Gastrocnemius medialis (tissue), 4 donors: ENCODE measurements around the gene SYPL1.

Experiments used
- POLR2A ChIP-seq, 2 donors: fragments of 450-650 bp; IDR thresholded peaks; one replicate each; pipeline ENCODE4 v1.6.1; 2017; ENCODE audit warnings: antibody characterized with exemption in 2 of 2, mild to moderate bottlenecking in 2 of 2, moderate library complexity in 2 of 2
- TF ChIP-seq, protein P1 (sequence below), 5 experiments: fragments of 450-650 bp in 3 of 5; fragments of 200-600 bp in 2 of 5; sonication (generic) in 2 of 5; IDR thresholded peaks in 4 of 5; conservative IDR thresholded peaks in 1 of 5; 1 replicate in 4 of 5; 2 replicates in 1 of 5; pipeline ENCODE4 v1.5.1; 2016 to 2019; ENCODE audit warnings: antibody characterized with exemption in 5 of 5, mild to moderate bottlenecking in 3 of 5, moderate library complexity in 3 of 5

DNA sequence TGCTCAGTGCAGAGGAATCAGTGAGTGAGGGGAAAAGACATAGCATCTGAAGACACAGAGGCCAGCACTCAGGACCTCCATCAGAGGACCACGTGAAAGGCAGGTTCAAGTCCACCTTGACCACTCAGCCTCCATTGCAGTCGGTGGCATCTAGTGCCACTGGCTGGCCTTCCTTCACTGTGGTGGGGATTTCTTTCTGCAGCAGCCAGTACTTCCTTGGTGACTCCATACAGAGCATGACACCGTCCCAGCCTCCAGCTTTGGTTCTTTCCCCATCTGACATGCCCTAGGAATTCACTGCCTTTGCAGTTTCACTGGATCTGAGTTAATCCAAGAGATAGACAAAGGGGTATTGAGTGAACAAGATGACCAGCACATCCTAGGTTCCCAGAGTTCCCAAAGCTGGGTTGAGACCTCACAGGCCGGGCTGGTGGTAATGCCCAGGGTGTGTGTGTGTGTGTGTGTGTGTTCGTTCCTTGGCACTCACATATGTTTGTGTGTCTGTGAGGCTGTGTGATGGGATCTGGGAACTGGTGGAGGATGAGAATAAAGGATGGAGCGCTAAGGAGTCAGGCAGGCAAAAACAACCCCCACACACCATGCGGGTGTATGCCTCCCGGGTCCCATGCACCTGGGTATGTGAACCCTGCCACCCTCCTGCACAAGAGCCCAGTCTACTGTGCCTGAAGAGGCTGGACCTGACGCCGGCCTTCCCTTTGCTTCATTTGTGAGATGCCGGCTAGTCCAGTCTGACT is 57.8 kb downstream of the SYPL1 start:
- TF ChIP-seq, protein P1, sequence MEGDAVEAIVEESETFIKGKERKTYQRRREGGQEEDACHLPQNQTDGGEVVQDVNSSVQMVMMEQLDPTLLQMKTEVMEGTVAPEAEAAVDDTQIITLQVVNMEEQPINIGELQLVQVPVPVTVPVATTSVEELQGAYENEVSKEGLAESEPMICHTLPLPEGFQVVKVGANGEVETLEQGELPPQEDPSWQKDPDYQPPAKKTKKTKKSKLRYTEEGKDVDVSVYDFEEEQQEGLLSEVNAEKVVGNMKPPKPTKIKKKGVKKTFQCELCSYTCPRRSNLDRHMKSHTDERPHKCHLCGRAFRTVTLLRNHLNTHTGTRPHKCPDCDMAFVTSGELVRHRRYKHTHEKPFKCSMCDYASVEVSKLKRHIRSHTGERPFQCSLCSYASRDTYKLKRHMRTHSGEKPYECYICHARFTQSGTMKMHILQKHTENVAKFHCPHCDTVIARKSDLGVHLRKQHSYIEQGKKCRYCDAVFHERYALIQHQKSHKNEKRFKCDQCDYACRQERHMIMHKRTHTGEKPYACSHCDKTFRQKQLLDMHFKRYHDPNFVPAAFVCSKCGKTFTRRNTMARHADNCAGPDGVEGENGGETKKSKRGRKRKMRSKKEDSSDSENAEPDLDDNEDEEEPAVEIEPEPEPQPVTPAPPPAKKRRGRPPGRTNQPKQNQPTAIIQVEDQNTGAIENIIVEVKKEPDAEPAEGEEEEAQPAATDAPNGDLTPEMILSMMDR (IDR thresholded peaks at IDR 0.05 in 4 of 5, conservative IDR thresholded peaks at IDR 0.05 in 1 of 5), result no peak
- no peak for TF ChIP-seq POLR2A (IDR thresholded peaks at IDR 0.05)
